A673 (cell line): ENCODE data around the gene TFF2. TPM values are rescaled to one million over a fixed set of nuclear protein-coding genes. Genes with fewer than 3 reads are reported as not detected.

Source experiments
- BruUV-seq: library from RNA; stranded (reverse); fragments of 400-500 nt; replicated peaks from 2 replicates; lab custom pipeline; 2021; lab: Mats Ljungman, UMichigan
- CTCF ChIA-PET: fragments of 300-600 bp; sonication (Branson Sonifier 250); formaldehyde crosslinking; loops from one replicate; lab custom pipeline; 2022; ENCODE audit warnings: antibody characterized with exemption; lab: Charles Lee
- POLR2A ChIA-PET: fragments of 300-600 bp; sonication (Branson Sonifier 250); formaldehyde crosslinking; loops from one replicate; lab custom pipeline; 2022; ENCODE audit warnings: antibody characterized with exemption; ENCODE audit not compliant: low non-redundant PET; lab: Charles Lee
- DNase-seq: peaks from one replicate; pipeline ENCODE4 v3.0.0-alpha.2; 2015; ENCODE audit warnings: low spot score
- H3K27ac ChIP-seq: fragments of 200-600 bp; sonication (generic); 2 replicates; pipeline ENCODE4 v1.5.1; 2016; ENCODE audit warnings: mixed run types, low read depth, mild to moderate bottlenecking, mixed read lengths, antibody characterized with exemption, low read length; ENCODE audit not compliant: poor library complexity, severe bottlenecking
- H3K27me3 ChIP-seq: fragments of 200-600 bp; sonication (generic); replicated peaks from 2 replicates; pipeline ENCODE4 v1.6.1; 2017; ENCODE audit warnings: mixed run types, low read depth, mild to moderate bottlenecking, mixed read lengths, antibody characterized with exemption, low read length; ENCODE audit not compliant: insufficient read depth, poor library complexity
- H3K36me3 ChIP-seq: fragments of 200-600 bp; sonication (generic); 2 replicates; pipeline ENCODE4 v1.6.1; 2016; ENCODE audit warnings: mixed run types, mild to moderate bottlenecking, mixed read lengths, antibody characterized with exemption, low read length; ENCODE audit not compliant: insufficient read depth, poor library complexity, severe bottlenecking
- H3K4me1 ChIP-seq: fragments of 200-600 bp; sonication (generic); 2 replicates; pipeline ENCODE4 v1.6.1; 2017; ENCODE audit warnings: mixed run types, mild to moderate bottlenecking, mixed read lengths, antibody characterized with exemption, low read length; ENCODE audit not compliant: insufficient read depth, poor library complexity, severe bottlenecking
- H3K4me3 ChIP-seq: fragments of 200-600 bp; sonication (generic); 2 replicates; pipeline ENCODE4 v1.5.1; 2016; ENCODE audit warnings: low read depth, mixed run types, mild to moderate bottlenecking, mixed read lengths, low read length; ENCODE audit not compliant: poor library complexity, severe bottlenecking
- H3K9me3 ChIP-seq: fragments of 200-600 bp; sonication (generic); 2 replicates; pipeline ENCODE4 v1.6.1; 2016; ENCODE audit warnings: mixed run types, low read depth, mild to moderate bottlenecking, mixed read lengths, antibody characterized with exemption, low read length; ENCODE audit not compliant: poor library complexity, severe bottlenecking
- CTCF ChIP-seq: fragments of 300-800, 200-600 bp; sonication (generic); conservative IDR thresholded peaks from 2 replicates; pipeline ENCODE4 v1.5.1; 2017; ENCODE audit warnings: low read depth, mild to moderate bottlenecking, antibody characterized with exemption, low read length, moderate library complexity, mixed read lengths
- EZH2 ChIP-seq: fragments of 200-600 bp; sonication (generic); IDR thresholded peaks from 2 replicates; pipeline ENCODE4 v1.6.1; 2017; ENCODE audit warnings: borderline replicate concordance, low read depth, mild to moderate bottlenecking, mixed read lengths, antibody characterized with exemption, low read length; ENCODE audit not compliant: poor library complexity, severe bottlenecking
- intact Hi-C: fragments of 100-400 bp; cut with micrococcal nuclease; formaldehyde crosslinking; loops from one replicate; pipeline ENCODE4 v1.10.0; 2022; ENCODE audit not compliant: unreplicated experiment
- total RNA-seq: library from RNA; stranded (reverse); gene quantifications from 2 replicates; pipeline ENCODE4 v1.2.3, GENCODE V29; 2021

The TFF2 gene
- total RNA-seq, 1 experiment from 2014 or later, result not detected

DNA sequence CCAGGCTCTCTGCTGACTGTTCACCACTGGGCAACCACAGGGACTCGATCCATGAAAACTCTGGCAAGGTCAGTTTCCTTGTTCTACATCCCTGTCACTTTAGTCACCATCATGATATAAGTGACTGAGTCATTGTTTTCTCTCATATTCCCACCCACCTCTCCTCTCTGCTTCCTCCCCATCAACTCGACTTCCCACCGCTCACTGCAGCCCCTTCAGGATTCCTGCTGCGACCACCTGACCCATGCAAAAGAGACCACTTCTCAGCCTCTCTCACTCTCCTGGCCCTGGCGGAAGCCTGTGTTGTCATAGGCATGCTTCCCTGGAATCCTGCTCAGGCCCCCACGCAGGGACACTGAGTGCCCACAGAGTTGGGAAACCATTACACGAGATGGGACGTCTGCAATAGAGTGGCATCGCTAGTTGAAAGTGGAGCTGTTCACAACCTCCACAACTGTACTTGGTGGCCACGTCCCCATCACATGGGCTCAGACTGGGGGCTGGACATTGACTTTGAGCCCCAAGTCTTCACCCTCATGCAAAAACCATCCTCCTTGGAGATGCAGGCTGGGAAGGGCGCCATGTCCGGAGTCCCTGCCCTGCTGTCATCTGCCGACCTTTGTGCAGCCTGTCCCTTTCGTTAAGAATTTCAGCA, 1.8 kb upstream of the TFF2 start:
- Histone ChIP-seq H3K27me3 (peaks cover 6% of the 10 kb centered on the region), H3K27ac (no peak overlapping the region), H3K4me1 (no peaks in the 10 kb centered on the region), H3K9me3 (no peaks in the 10 kb centered on the region), H3K36me3 (no peaks in the 10 kb centered on the region), H3K4me3 (no peak overlapping the region)
- POLR2A ChIA-PET, result no interaction called here
- intact Hi-C loops, result no loop called here
- no peak for DNase-seq
- no peak for TF ChIP-seq CTCF
- no peak for TF ChIP-seq EZH2
- CTCF ChIA-PET, result no interaction called here
- BruUV-seq, result no TSS peak

GRCh38 chr21:42351626-42352440, 1.0 kb upstream of the TFF2 start:
- no TSS peak for BruUV-seq
- TF ChIP-seq CTCF (no peak), EZH2 (no peak)

DNA sequence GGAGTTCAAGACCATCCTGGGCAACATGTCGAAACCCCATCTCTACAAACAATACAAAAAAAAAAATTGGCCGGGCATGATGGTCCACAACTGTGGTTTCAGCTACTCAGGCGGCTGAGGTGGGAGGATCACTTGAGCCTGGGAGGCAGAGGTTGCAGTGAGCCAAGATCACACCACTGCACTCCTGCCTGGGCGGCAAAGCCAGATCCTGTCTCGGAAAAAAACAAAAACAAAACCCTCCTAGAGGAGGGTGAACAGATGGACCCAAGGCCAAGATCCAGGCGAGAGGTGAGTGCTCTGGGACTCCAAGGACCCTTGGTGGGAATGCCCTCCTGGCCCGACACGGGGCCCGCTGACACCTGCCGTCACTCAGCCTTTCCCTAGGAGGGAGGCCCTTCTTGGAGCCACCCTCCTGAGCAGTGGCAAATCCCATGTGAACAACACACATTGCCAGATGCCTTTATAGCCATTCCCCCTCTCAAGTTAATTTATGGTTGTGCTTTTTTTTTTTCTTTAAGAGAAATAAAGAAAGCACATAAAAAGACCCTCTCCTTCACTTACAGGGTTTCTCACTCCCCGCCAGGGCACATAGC, 380 bp downstream of the TFF2 start:
- TF ChIP-seq EZH2 (no peak), CTCF (no peak)
- ChIA-PET CTCF (no interaction called here), POLR2A (interaction anchor here (0.7 kb wide), 1 partner anchor 205 kb away, joined by 7 read pairs; no protein-coding TSS in a partner anchor)
- intact Hi-C loops, result no loop called here
- no peak for DNase-seq
- Histone ChIP-seq H3K4me3 (no peak overlapping the region), H3K4me1 (no peaks in the 10 kb centered on the region), H3K36me3 (no peaks in the 10 kb centered on the region), H3K27me3 (no peaks in the 10 kb centered on the region), H3K9me3 (no peaks in the 10 kb centered on the region), H3K27ac (no peak overlapping the region)
- BruUV-seq, result no TSS peak

More at GRCh38 chr21:42351626-42352440, 1.0 kb upstream of the TFF2 start:
- no peaks in the 10 kb centered on the region for H3K36me3 ChIP-seq
- no peak overlapping the region for H3K27ac ChIP-seq
- no peak overlapping the region for H3K4me3 ChIP-seq
- ChIA-PET CTCF (no interaction called here), POLR2A (no interaction called here)
- no peaks in the 10 kb centered on the region for H3K4me1 ChIP-seq
- no peaks in the 10 kb centered on the region for H3K9me3 ChIP-seq
- H3K27me3 ChIP-seq, result peaks cover 2% of the 10 kb centered on the region
- no peak for DNase-seq
- intact Hi-C loops, result no loop called here
